HPDE6-E6E7 (cell line): ENCODE results near the gene CNN2.

Experiments used
- DNase-seq: peaks from one replicate; pipeline ENCODE4 v3.0.0; 2011; ENCODE audit warnings: missing footprints; ENCODE audit errors: extremely low spot score

The CNN2 gene

GRCh38 chr19:1025960-1026782 is at the start of gene CNN2:
Gene CNN2 (plus strand): TSS chr19:1026608. CDS start chr19:1026662, 54 bp downstream.
- peak; percentile 70 for DNase-seq

GRCh38 chr19:977058-977464 is 49.3 kb upstream of the CNN2 start:
- DNase-seq, result no peak

GRCh38 chr19:979318-979741 is 47.1 kb upstream of the CNN2 start:
- DNase-seq, result no peak

GRCh38 chr19:980133-980998 is 46.0 kb upstream of the CNN2 start:
- no peak for DNase-seq

GRCh38 chr19:982567-983170 is 43.7 kb upstream of the CNN2 start:
- peak; percentile 79 for DNase-seq

- DNase-seq, result peak; percentile 97
Measured at GRCh38 chr19:984165-984967, 42.0 kb upstream of the CNN2 start, which contains the start of gene WDR18. Gene WDR18 (plus strand): TSS chr19:984345. CDS start chr19:984354, 9 bp downstream.

- no peak for DNase-seq
Measured at GRCh38 chr19:986083-986482, 40.3 kb upstream of the CNN2 start.

GRCh38 chr19:988081-988480 is 38.3 kb upstream of the CNN2 start:
- DNase-seq, result no peak

- DNase-seq, result no peak
Measured at GRCh38 chr19:988510-988909, 37.9 kb upstream of the CNN2 start.

- DNase-seq, result no peak
Measured at GRCh38 chr19:989381-990081, 36.9 kb upstream of the CNN2 start.

GRCh38 chr19:990119-990571 is 36.3 kb upstream of the CNN2 start:
- no peak for DNase-seq

GRCh38 chr19:990746-991145 is 35.7 kb upstream of the CNN2 start:
- DNase-seq, result no peak

GRCh38 chr19:991174-991931 is 35.1 kb upstream of the CNN2 start:
- no peak for DNase-seq

- DNase-seq, result no peak
Measured at GRCh38 chr19:991932-992669, 34.3 kb upstream of the CNN2 start.

GRCh38 chr19:992670-993055 is 33.7 kb upstream of the CNN2 start:
- DNase-seq, result no peak

- no peak for DNase-seq
Measured at GRCh38 chr19:993361-993830, 33.0 kb upstream of the CNN2 start.

GRCh38 chr19:993831-994393 is 32.5 kb upstream of the CNN2 start:
- no peak for DNase-seq

GRCh38 chr19:994516-994915 is 31.9 kb upstream of the CNN2 start:
- DNase-seq, result no peak
